Adrenal gland (tissue), 5 donors: ENCODE measurements around the gene TAOK2.

Experiments
- CTCF ChIP-seq, 6 experiments: fragments of 450-650 bp in 4 of 6; fragments of 200-600 bp in 2 of 6; sonication (generic) in 1 of 6; IDR thresholded peaks; 1 replicate in 5 of 6; 2 replicates in 1 of 6; pipeline versions ENCODE4 v1.5.1 to v1.8.0; 2016 to 2021; ENCODE audit warnings: antibody characterized with exemption in 6 of 6, mild to moderate bottlenecking in 2 of 6, moderate library complexity in 1 of 6
- POLR2A ChIP-seq, 2 donors: fragments of 450-650 bp; IDR thresholded peaks; one replicate each; pipeline ENCODE4 v1.6.1; 2017; ENCODE audit warnings: antibody characterized with exemption in 2 of 2, mild to moderate bottlenecking in 2 of 2, moderate library complexity in 1 of 2
- donor health status: DM: no; HTN: no; CAD: no.

GRCh38 chr16:30005341-30006094 lies 31.9 kb downstream of the TAOK2 start:
- peak; percentile 72 to 87 (median 80) for TF ChIP-seq CTCF (IDR thresholded peaks at IDR 0.05)
- no peak for TF ChIP-seq POLR2A (IDR thresholded peaks at IDR 0.05)
